HepG2 (cell line): ENCODE measurements around the gene CACNA2D3. TPM values are rescaled to one million over a fixed set of nuclear protein-coding genes. Genes with fewer than 3 reads are reported as not detected.

ENCODE experiments used
- ATAC-seq: fragments of 200-7000 bp; cut with Tn5 transposase; 3 replicates; pipeline ENCODE4 v1.9.1; 2020; ENCODE audit warnings: mild to moderate bottlenecking, moderate library complexity
- BruUV-seq: library from RNA; stranded (reverse); fragments of 400-500 nt; replicated peaks from 2 replicates; lab custom pipeline; 2021; lab: Mats Ljungman, UMichigan
- CTCF ChIA-PET: fragments of 300-600 bp; formaldehyde crosslinking; extraction: SDS; loops from one replicate; lab custom pipeline; 2021; ENCODE audit warnings: low total read pairs, inconsistent platforms, low intra/inter-chr PET ratio; lab: Yijun Ruan, JAX
- POLR2A ChIA-PET: fragments of 350-600 bp; sonication (Branson Sonifier 250); formaldehyde crosslinking; loops from one replicate; lab custom pipeline; 2020; ENCODE audit warnings: antibody characterized with exemption, inconsistent platforms; lab: Yijun Ruan, JAX
- DNase-seq: peaks from one replicate; pipeline ENCODE4 v3.0.0-alpha.2; 2015; ENCODE audit warnings: low spot score
- FAIRE-seq: peaks from 3 replicates; lab custom pipeline; 2011; peaks lifted over from hg19 to GRCh38; lab: Jason Lieb, UNC
- H2AFZ ChIP-seq: one replicate; pipeline ENCODE4 v1.6.1; 2011; ENCODE audit warnings: low read length, inconsistent platforms
- H3K27ac ChIP-seq: fragments of 300-600 bp; 3 replicates; pipeline ENCODE4 v1.8.0; 2011; ENCODE audit warnings: mixed run types, mild to moderate bottlenecking, mixed read lengths, low read length, inconsistent platforms; ENCODE audit not compliant: insufficient read depth; ENCODE audit errors: extremely low read length
- H3K27me3 ChIP-seq, 2 experiments: fragments of 200-600 bp in 1 of 2; 2 replicates in 1 of 2; 3 replicates in 1 of 2; pipeline versions ENCODE4 v1.6.0 to v1.8.0; 2011; ENCODE audit warnings: low read length in 2 of 2, mild to moderate bottlenecking in 2 of 2, moderate library complexity in 2 of 2, inconsistent platforms in 1 of 2; ENCODE audit not compliant: insufficient read depth in 2 of 2, control insufficient read depth in 1 of 2
- H3K36me3 ChIP-seq, 2 experiments: fragments of 200-600 bp in 1 of 2; replicated peaks in 1 of 2; 2 replicates in 1 of 2; 3 replicates in 1 of 2; pipeline versions ENCODE4 v1.5.1 to v1.8.0; 2011; ENCODE audit warnings: low read length in 2 of 2, inconsistent platforms in 1 of 2; ENCODE audit not compliant: insufficient read depth in 2 of 2, control insufficient read depth in 1 of 2
- H3K4me1 ChIP-seq: 2 replicates; pipeline ENCODE4 v1.5.1; 2012; ENCODE audit warnings: low read length, inconsistent platforms; ENCODE audit not compliant: insufficient read depth
- H3K4me2 ChIP-seq: 2 replicates; pipeline ENCODE4 v1.6.0; 2011; ENCODE audit warnings: low read depth, low read length, inconsistent platforms
- H3K4me3 ChIP-seq, 3 experiments: fragments of 200-600 bp in 1 of 3; sonication (generic), shearing (Covaris generic) in 1 of 3; replicated peaks in 1 of 3; 2 replicates each; pipeline ENCODE4 v1.5.1; 2011 to 2016; ENCODE audit warnings: low read length in 3 of 3, inconsistent platforms in 2 of 3, low read depth in 2 of 3, mild to moderate bottlenecking in 2 of 3, control low read depth in 1 of 3, mixed read lengths in 1 of 3; ENCODE audit not compliant: insufficient read depth in 1 of 3
- H3K79me2 ChIP-seq: one replicate; pipeline ENCODE4 v1.6.1; 2011; ENCODE audit warnings: low read length, inconsistent platforms; ENCODE audit not compliant: insufficient read depth
- H3K9ac ChIP-seq: 2 replicates; pipeline ENCODE4 v1.6.0; 2011; ENCODE audit warnings: mild to moderate bottlenecking, low read depth, low read length, inconsistent platforms; ENCODE audit not compliant: insufficient read depth
- H3K9me3 ChIP-seq: 2 replicates; pipeline ENCODE4 v1.5.1; 2012; ENCODE audit warnings: mild to moderate bottlenecking, low read length
- H4K20me1 ChIP-seq: 2 replicates; pipeline ENCODE4 v1.6.0; 2011; ENCODE audit warnings: inconsistent platforms, mild to moderate bottlenecking, low read length, moderate library complexity; ENCODE audit not compliant: insufficient read depth
- ATRX ChIP-seq: sonication (generic); formaldehyde crosslinking; IDR thresholded peaks from 2 replicates; pipeline ENCODE4 v1.4.0; 2020; ENCODE audit warnings: missing genetic modification reagents, borderline replicate concordance
- FOXP1 ChIP-seq, 2 experiments: fragments of 450-650 bp in 1 of 2; IDR thresholded peaks; 2 replicates each; pipeline ENCODE4 v1.6.1; 2017 to 2018; ENCODE audit warnings: antibody characterized with exemption in 1 of 2
- HMG20A ChIP-seq: IDR thresholded peaks from 2 replicates; pipeline ENCODE4 v1.6.1; 2016; ENCODE audit warnings: borderline replicate concordance
- IRF1 ChIP-seq: sonication (generic); formaldehyde crosslinking; IDR thresholded peaks from 2 replicates; pipeline ENCODE4 v1.4.0; 2020; ENCODE audit warnings: low read depth, mild to moderate bottlenecking, missing genetic modification reagents
- ZBTB43 ChIP-seq: sonication (generic); formaldehyde crosslinking; conservative IDR thresholded peaks from 2 replicates; pipeline ENCODE4 v1.4.0; 2020; ENCODE audit warnings: missing genetic modification reagents
- ZNF432 ChIP-seq: sonication (generic); formaldehyde crosslinking; IDR thresholded peaks from 2 replicates; pipeline ENCODE4 v1.5.0; 2020; ENCODE audit warnings: missing genetic modification reagents, mild to moderate bottlenecking, borderline replicate concordance
- ZNF576 ChIP-seq: sonication (generic); formaldehyde crosslinking; IDR thresholded peaks from 2 replicates; pipeline ENCODE4 v1.4.0; 2020; ENCODE audit warnings: mild to moderate bottlenecking, missing genetic modification reagents
- WGBS: methylation state at CpG from one replicate; pipeline ENCODE4 v1.1.6; 2017; ENCODE audit warnings: low lambda C conversion rate; 5-methylcytosine and 5-hydroxymethylcytosine counted together
- in situ Hi-C: cut with HindIII; loops from 2 replicates; pipeline ENCODE4 v1.10.0; 2017; ENCODE audit warnings: low pct_unique_long_range_greater_than_20kb; ENCODE audit not compliant: extremely low pct_ligation_motif_present
- intact Hi-C: fragments of 100-400 bp; cut with micrococcal nuclease; formaldehyde crosslinking; loops from one replicate; pipeline ENCODE4 v1.10.0; 2022; ENCODE audit not compliant: unreplicated experiment
- polyA plus RNA-seq, 8 experiments: library from polyadenylated mRNA; depleted of rRNA in 3 of 8; stranded (reverse) in 7 of 8; unstranded in 1 of 8; fragments of >200 nt; fragmentation: Illumina TruSeq in 4 of 8; extraction: Trizol in 4 of 8; gene quantifications; 2 replicates each; pipeline versions ENCODE4 v1.2.1 to v1.2.3, GENCODE V29; 2011 to 2016; ENCODE audit warnings: low read depth in 4 of 8, missing spikeins in 1 of 8, mixed read lengths in 1 of 8; ENCODE audit not compliant: insufficient read depth in 1 of 8
- total RNA-seq, 5 experiments: library from RNA; depleted of rRNA; stranded (reverse); fragments of >200 nt; fragmentation: Illumina TruSeq; extraction: Trizol; gene quantifications; 2 replicates each; pipeline ENCODE4 v1.2.3, GENCODE V29; 2016; ENCODE audit warnings: low read depth in 1 of 5

The CACNA2D3 gene
- total and polyA plus RNA-seq, 2 of the 13 experiments (the other 11 are each of a cell fraction or from before 2014, with no cell fraction given) = not detected

GRCh38 chr3:54619531-54619930, 497.2 kb downstream of the CACNA2D3 start:
- in situ Hi-C loops = no loop called here
- H3K9me3 ChIP-seq = no peaks in the 10 kb centered on the region
- POLR2A ChIA-PET = no interaction called here
- 0% methylated on average over 3 of the region's 3 CpGs for WGBS
- no peaks in the 10 kb centered on the region for H3K4me1 ChIP-seq
- TF ChIP-seq ATRX (no peak), HMG20A (CRISPR knock-in tag) (no peak)
- TF ChIP-seq, all 625 proteins: peak for 0
- H3K36me3 ChIP-seq = no peaks in the 10 kb centered on the region
- H3K4me3 ChIP-seq = no peak overlapping the region
- FAIRE-seq (no peak), ATAC-seq (no peak), DNase-seq (no peak)
- H3K4me2 ChIP-seq = no peak overlapping the region
- intact Hi-C loops = no loop called here
- no peaks in the 10 kb centered on the region for H3K79me2 ChIP-seq
- no peak overlapping the region for H3K9ac ChIP-seq
- no peak overlapping the region for H3K27ac ChIP-seq
- H4K20me1 ChIP-seq = no peaks in the 10 kb centered on the region
- H3K27me3 ChIP-seq = no peaks in the 10 kb centered on the region
- no peak overlapping the region for H2AFZ ChIP-seq
- CTCF ChIA-PET = no interaction called here
- no TSS peak for BruUV-seq

- no peak for FAIRE-seq
- no TSS peak for BruUV-seq
- intact Hi-C loops = no loop called here
- H2AFZ ChIP-seq = no peak overlapping the region
- ATAC-seq = no peak
- no peak overlapping the region for H3K27ac ChIP-seq
- no peaks in the 10 kb centered on the region for H3K27me3 ChIP-seq
- no peaks in the 10 kb centered on the region for H3K79me2 ChIP-seq
- POLR2A ChIA-PET = no interaction called here
- no peaks in the 10 kb centered on the region for H3K9me3 ChIP-seq
- no peaks in the 10 kb centered on the region for H3K4me1 ChIP-seq
- TF ChIP-seq ZBTB43 (CRISPR knock-in tag) = no peak
- TF ChIP-seq FOXP1 (IDR thresholded peaks at IDR 0.05) = no peak
- TF ChIP-seq FOXP1 (CRISPR knock-in tag; IDR thresholded peaks at IDR 0.05) = no peak
- TF ChIP-seq IRF1 (CRISPR knock-in tag) = no peak
- no peak for TF ChIP-seq ZNF576 (CRISPR knock-in tag)
- no peak for TF ChIP-seq ZNF432 (CRISPR knock-in tag)
- TF ChIP-seq, all 625 proteins: peak for 0
- CTCF ChIA-PET = no interaction called here
- Histone ChIP-seq H3K4me3 (no peak overlapping the region), H4K20me1 (no peaks in the 10 kb centered on the region), H3K4me2 (no peak overlapping the region), H3K9ac (no peak overlapping the region), H3K36me3 (no peaks in the 10 kb centered on the region)
- no peak for DNase-seq
- WGBS = 59% methylated on average over 8 of the region's 8 CpGs
- in situ Hi-C loops = no loop called here
Measured at GRCh38 chr3:54621184-54621583, 498.8 kb downstream of the CACNA2D3 start.
